ENCODE measurements around the gene ANKRD18B. TPM values are rescaled to one million over a fixed set of nuclear protein-coding genes. Genes with fewer than 3 reads are reported as not detected.
"Not testable (repeated sequence)": the region's sequence is repeated elsewhere in the genome, so short reads cannot be mapped to it uniquely, and the experiment has no call there.

Gene ANKRD18B
- total and polyA plus RNA-seq, 4 donors: 2.2 to 7.3 (median 5.8) TPM

DNA sequence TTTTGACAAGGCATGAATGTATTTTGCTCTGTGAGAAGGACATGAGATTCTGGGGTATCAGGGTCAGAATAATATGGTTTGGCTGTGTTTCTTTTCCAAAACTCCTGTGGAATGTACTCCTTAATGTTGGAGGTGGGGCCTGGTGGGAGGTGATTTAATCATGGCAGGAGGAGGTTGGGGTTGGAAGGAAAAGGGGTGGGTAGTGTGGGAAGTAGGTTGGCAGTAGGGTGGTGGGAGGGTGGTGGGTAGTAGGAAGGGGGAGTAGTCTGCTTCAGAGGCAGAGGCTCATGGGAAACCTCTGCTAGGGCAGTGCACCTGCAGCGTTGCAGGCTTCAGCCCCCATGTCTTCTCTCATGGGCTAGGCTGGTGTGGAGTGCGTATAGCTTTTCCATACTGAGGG is 72.9 kb downstream of the ANKRD18B start:
- H3K9me3 ChIP-seq (ENCODE audit: control insufficient read depth, insufficient read depth, low read length); H3K4me3 ChIP-seq (ENCODE audit: low read depth, low read length); H3K4me1 ChIP-seq (ENCODE audit: control insufficient read depth, insufficient read depth, low read length); H3K27me3 ChIP-seq (ENCODE audit: control insufficient read depth, insufficient read depth, low read length); H3K36me3 ChIP-seq (ENCODE audit: control insufficient read depth, insufficient read depth, low read length); DNase-seq (ENCODE audit: low read depth in 4 of 6, low spot score in 6 of 6); H3K27ac ChIP-seq (ENCODE audit: low read depth, low read length): not testable (repeated sequence)
- 81% methylated on average over 2 of the region's 2 CpGs for WGBS (ENCODE audit: insufficient coverage)

DNA sequence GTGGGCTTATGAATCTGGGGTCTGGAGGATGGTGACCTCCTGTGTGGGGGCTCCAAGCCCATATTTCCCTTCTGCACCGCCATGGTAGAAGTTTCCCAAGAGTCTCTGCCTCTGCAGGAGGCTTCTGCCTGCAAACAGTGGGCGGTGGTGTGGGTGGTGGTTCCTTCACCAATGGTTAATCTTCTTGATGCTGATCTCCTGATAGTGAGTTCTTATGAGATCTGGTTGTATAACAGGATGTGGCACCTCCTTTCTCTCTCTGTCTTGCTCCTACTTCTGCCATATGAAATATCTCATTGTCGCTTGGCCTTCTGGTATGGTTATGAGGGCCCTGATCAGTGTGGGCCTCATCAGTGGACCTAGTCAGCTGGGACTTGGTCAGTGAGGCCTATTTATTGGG is 73.3 kb downstream of the ANKRD18B start:
- not testable (repeated sequence) for DNase-seq (ENCODE audit: low read depth in 4 of 6, low spot score in 6 of 6); H3K27ac ChIP-seq (ENCODE audit: low read depth, low read length); H3K4me3 ChIP-seq (ENCODE audit: low read depth, low read length); H3K9me3 ChIP-seq (ENCODE audit: control insufficient read depth, insufficient read depth, low read length); H3K4me1 ChIP-seq (ENCODE audit: control insufficient read depth, insufficient read depth, low read length); H3K27me3 ChIP-seq (ENCODE audit: control insufficient read depth, insufficient read depth, low read length); H3K36me3 ChIP-seq (ENCODE audit: control insufficient read depth, insufficient read depth, low read length)
- no CpG with 5 or more reads among the region's 3 CpGs for WGBS (ENCODE audit: insufficient coverage)

DNA sequence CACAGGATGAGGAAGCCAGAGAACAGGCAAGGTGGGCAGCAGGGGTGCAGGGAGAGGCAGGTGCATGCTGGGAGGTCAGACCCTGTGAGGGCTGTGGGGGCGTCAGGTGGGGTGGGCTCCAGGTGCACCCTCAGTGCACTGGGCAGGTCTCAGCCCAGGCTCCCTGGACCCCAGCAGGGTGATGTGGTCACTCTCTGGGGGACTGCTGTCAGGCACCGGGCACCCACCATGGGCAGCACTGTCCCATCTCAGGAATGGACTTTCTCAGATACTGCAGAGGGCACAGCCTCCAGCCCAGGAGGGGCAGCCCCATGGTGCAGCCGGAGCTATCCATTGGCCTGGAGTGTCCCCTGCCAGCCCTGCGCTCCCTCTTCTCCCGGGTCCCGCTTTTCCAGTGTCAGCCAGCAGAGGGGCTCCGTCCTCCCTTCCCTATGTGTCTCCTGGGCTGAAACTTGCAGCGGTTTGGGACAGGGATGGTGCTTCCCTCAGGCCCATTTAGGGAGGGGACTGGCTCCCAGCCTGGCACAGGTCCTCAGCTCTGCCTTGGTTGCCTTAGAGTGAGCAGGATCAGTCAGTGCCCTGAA is 74.8 kb downstream of the ANKRD18B start:
- not testable (repeated sequence) for DNase-seq (ENCODE audit: low read depth in 4 of 6, low spot score in 6 of 6); H3K4me1 ChIP-seq (ENCODE audit: control insufficient read depth, insufficient read depth, low read length); H3K27me3 ChIP-seq (ENCODE audit: control insufficient read depth, insufficient read depth, low read length); H3K4me3 ChIP-seq (ENCODE audit: low read depth, low read length); H3K9me3 ChIP-seq (ENCODE audit: control insufficient read depth, insufficient read depth, low read length); H3K27ac ChIP-seq (ENCODE audit: low read depth, low read length); H3K36me3 ChIP-seq (ENCODE audit: control insufficient read depth, insufficient read depth, low read length)
- 92% methylated on average over 8 of the region's 8 CpGs for WGBS (ENCODE audit: insufficient coverage)

DNA sequence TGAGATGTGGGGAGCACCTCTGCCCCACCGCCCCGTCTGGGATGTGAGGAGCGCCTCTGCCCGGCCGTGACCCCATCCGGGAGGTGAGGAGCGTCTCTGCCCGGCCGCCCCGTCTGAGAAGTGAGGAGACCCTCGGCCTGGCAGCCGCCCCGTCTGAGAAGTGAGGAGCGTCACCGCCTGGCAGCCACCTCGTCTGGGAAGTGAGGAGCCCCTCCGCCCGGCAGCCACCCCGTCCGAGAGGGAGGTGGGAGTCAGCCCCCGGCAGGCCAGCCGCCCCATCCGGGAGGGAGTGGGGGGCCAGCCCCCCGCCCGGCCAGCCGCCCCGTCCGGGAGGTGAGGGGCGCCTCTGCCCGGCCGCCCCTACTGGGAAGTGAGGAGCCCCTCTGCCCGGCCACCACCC is 76.9 kb downstream of the ANKRD18B start:
- not testable (repeated sequence) for H3K4me3 ChIP-seq (ENCODE audit: low read depth, low read length); H3K27ac ChIP-seq (ENCODE audit: low read depth, low read length); H3K27me3 ChIP-seq (ENCODE audit: control insufficient read depth, insufficient read depth, low read length); H3K36me3 ChIP-seq (ENCODE audit: control insufficient read depth, insufficient read depth, low read length); H3K9me3 ChIP-seq (ENCODE audit: control insufficient read depth, insufficient read depth, low read length); DNase-seq (ENCODE audit: low read depth in 4 of 6, low spot score in 6 of 6); H3K4me1 ChIP-seq (ENCODE audit: control insufficient read depth, insufficient read depth, low read length)
- WGBS (ENCODE audit: insufficient coverage): 98% methylated on average over 16 of the region's 32 CpGs

DNA sequence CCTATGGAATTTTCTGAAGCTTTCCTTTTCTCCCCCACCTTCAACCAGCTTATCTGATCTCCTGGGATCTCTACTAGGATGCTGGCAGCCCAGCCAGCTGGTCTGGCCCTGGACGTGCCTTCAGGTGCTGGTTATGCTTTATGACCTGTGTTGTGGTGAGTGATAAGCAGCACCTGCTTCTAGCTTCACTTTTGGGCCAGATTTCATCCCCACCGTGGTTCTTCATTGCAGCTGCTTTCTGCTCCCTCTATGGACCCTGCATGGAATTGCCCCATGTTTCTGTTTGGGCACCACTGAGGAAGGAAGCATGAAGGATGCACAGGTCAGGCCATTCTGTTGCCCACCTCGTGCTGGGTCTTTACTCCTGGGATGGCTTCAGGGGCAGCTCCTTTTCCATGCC is 80.2 kb downstream of the ANKRD18B start:
- not testable (repeated sequence) for H3K27ac ChIP-seq (ENCODE audit: low read depth, low read length); H3K9me3 ChIP-seq (ENCODE audit: control insufficient read depth, insufficient read depth, low read length); H3K36me3 ChIP-seq (ENCODE audit: control insufficient read depth, insufficient read depth, low read length); H3K27me3 ChIP-seq (ENCODE audit: control insufficient read depth, insufficient read depth, low read length); DNase-seq (ENCODE audit: low read depth in 4 of 6, low spot score in 6 of 6); H3K4me1 ChIP-seq (ENCODE audit: control insufficient read depth, insufficient read depth, low read length); H3K4me3 ChIP-seq (ENCODE audit: low read depth, low read length)
- 60% methylated on average over 1 of the region's 3 CpGs for WGBS (ENCODE audit: insufficient coverage)

DNA sequence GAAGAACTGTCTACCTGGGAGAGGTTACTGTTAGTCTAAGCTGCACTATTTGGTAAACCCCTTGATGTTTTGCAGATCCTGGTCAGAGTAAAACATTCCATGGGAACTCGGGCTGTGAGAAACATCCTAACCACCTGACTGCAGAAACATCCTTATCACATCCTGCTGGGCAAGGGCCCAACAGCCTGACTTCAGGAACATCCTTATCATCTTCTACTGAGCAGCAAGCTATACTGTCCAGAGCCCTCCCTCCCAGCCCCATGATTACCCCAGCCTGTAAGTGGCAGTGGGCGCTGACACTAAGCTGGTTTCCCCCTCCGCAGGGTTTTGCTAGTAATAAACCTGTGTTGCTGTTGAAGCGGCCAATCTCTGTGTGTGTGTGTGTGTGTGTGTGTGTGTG is 80.9 kb downstream of the ANKRD18B start:
- not testable (repeated sequence) for H3K27ac ChIP-seq (ENCODE audit: low read depth, low read length); H3K4me3 ChIP-seq (ENCODE audit: low read depth, low read length); H3K4me1 ChIP-seq (ENCODE audit: control insufficient read depth, insufficient read depth, low read length); H3K36me3 ChIP-seq (ENCODE audit: control insufficient read depth, insufficient read depth, low read length); DNase-seq (ENCODE audit: low read depth in 4 of 6, low spot score in 6 of 6); H3K27me3 ChIP-seq (ENCODE audit: control insufficient read depth, insufficient read depth, low read length); H3K9me3 ChIP-seq (ENCODE audit: control insufficient read depth, insufficient read depth, low read length)
- 67% methylated on average over 1 of the region's 4 CpGs for WGBS (ENCODE audit: insufficient coverage)

DNA sequence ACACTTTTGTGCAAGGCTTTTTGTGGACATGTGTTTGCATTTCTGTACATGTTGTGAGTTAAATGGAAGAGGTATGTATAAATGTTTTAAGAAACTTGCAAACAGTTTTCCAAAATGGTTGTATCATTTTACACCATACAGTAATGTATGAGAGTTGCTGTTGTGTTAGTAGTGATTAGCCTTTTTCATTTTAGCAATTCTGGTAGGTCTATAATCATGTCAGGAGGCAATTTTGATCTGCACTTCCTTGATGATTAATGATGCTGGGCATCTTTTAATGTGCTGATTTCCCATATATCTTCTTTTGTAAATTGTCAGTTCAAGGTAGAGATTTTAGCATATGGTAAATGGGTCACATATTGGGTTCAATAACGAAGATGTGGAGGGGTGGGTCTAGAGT is 87.3 kb downstream of the ANKRD18B start:
- H3K4me1 ChIP-seq (ENCODE audit: control insufficient read depth, insufficient read depth, low read length): no peaks in the 10 kb centered on the region
- no peak overlapping the region for H3K4me3 ChIP-seq (ENCODE audit: low read depth, low read length)
- H3K27me3 ChIP-seq (ENCODE audit: control insufficient read depth, insufficient read depth, low read length): no peaks in the 10 kb centered on the region
- no peak for DNase-seq (ENCODE audit: low read depth in 4 of 6, low spot score in 6 of 6)
- 75% methylated on average over 1 of the region's 1 CpG for WGBS (ENCODE audit: insufficient coverage)
- H3K36me3 ChIP-seq (ENCODE audit: control insufficient read depth, insufficient read depth, low read length): no peaks in the 10 kb centered on the region
- no peak overlapping the region for H3K27ac ChIP-seq (ENCODE audit: low read depth, low read length)
- no peaks in the 10 kb centered on the region for H3K9me3 ChIP-seq (ENCODE audit: control insufficient read depth, insufficient read depth, low read length)

DNA sequence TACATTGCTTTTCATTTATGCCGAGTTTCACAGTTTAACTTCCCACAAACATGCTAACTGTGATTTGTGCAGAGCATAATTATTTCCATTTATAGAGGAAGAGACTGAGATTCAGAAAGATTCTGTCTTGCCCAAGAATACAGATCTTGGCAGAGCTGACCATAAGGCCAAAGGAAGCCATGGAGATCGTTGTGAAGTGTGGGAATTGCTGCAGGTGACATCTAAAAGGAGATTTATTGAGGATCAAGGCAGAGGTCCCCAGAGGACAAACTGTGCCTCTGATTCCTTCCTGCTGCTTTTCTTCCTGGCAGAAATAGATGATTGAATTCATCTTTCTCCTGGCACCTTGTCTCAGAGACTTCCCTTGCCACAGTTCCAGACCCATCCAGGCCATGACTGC is 88.4 kb downstream of the ANKRD18B start:
- not testable (repeated sequence) for H3K27ac ChIP-seq (ENCODE audit: low read depth, low read length); H3K4me1 ChIP-seq (ENCODE audit: control insufficient read depth, insufficient read depth, low read length); H3K4me3 ChIP-seq (ENCODE audit: low read depth, low read length); H3K27me3 ChIP-seq (ENCODE audit: control insufficient read depth, insufficient read depth, low read length); H3K36me3 ChIP-seq (ENCODE audit: control insufficient read depth, insufficient read depth, low read length); H3K9me3 ChIP-seq (ENCODE audit: control insufficient read depth, insufficient read depth, low read length)
- WGBS (ENCODE audit: insufficient coverage): 60% methylated on average over 1 of the region's 2 CpGs
- peak in 1 of 6 donors; percentile 14 for DNase-seq (ENCODE audit: low read depth in 4 of 6, low spot score in 6 of 6)

DNA sequence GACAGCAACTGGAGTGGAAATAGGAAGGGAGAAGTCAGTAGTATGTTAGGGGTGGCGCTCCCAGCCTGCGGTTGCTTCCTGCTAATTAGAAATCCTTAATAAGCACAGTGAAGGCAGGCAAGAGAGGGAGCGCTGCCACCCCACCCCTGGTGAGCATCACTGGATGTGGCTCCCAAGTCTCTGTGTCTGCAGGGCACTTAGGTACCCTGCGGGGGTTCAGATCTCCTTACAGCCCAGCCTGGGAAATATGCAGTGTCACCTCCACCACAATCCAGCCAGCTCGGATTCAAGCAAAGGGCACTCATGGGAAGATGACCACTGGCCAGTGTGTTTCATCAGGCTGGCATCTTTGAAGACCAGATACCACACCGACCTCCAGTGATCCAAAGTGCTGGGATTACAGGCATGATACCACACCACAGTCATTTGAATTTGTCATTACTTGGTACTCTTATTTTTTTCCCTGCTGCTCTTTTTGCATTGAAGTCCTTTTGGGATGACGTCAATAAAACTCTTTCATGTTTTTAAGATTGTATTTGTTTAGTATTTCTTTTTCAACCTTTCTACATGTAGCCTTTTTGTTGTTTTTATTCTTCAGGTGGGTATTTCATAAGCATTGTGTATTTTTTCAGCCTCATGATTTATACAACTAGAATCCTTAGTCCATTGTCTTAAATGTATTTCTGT is 90.1 kb downstream of the ANKRD18B start:
- H3K9me3 ChIP-seq (ENCODE audit: control insufficient read depth, insufficient read depth, low read length): no peaks in the 10 kb centered on the region
- no peak for DNase-seq (ENCODE audit: low read depth in 4 of 6, low spot score in 6 of 6)
- H3K27me3 ChIP-seq (ENCODE audit: control insufficient read depth, insufficient read depth, low read length): no peaks in the 10 kb centered on the region
- H3K4me1 ChIP-seq (ENCODE audit: control insufficient read depth, insufficient read depth, low read length): no peaks in the 10 kb centered on the region
- H3K36me3 ChIP-seq (ENCODE audit: control insufficient read depth, insufficient read depth, low read length): no peaks in the 10 kb centered on the region
- no peak overlapping the region for H3K4me3 ChIP-seq (ENCODE audit: low read depth, low read length)
- H3K27ac ChIP-seq (ENCODE audit: low read depth, low read length): no peak overlapping the region
- 91% methylated on average over 4 of the region's 7 CpGs for WGBS (ENCODE audit: insufficient coverage)

DNA sequence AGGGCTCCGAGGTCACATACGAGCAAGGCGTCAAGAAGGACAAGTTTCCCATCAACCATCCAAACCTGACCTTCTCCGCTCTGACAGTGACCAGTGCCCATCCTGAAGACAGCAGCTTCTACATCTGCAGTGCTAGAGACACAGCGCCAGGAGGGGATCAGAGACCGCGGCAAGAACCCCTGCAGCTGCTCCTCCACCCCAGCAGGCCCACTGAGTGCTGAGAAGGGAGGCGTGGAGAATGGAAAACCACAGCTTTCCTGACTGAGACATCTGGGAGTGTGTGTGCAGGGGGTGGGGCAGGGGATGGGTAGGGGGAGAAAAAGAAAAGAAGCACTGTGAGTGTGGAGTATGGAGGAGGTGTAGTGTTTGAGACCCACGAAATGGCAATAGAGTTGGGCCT is 94.3 kb downstream of the ANKRD18B start:
- H3K4me1 ChIP-seq (ENCODE audit: control insufficient read depth, insufficient read depth, low read length); H3K27ac ChIP-seq (ENCODE audit: low read depth, low read length); H3K4me3 ChIP-seq (ENCODE audit: low read depth, low read length); H3K27me3 ChIP-seq (ENCODE audit: control insufficient read depth, insufficient read depth, low read length); H3K9me3 ChIP-seq (ENCODE audit: control insufficient read depth, insufficient read depth, low read length); DNase-seq (ENCODE audit: low read depth in 4 of 6, low spot score in 6 of 6); H3K36me3 ChIP-seq (ENCODE audit: control insufficient read depth, insufficient read depth, low read length): not testable (repeated sequence)
- 97% methylated on average over 6 of the region's 9 CpGs for WGBS (ENCODE audit: insufficient coverage)

Measured in spinal cord (tissue), 10 donors.